NB4 (cell line): ENCODE data around the gene PARP11.

Experiments used
- CTCF ChIP-seq: IDR thresholded peaks from one replicate; pipeline ENCODE4 v1.5.1; 2012; ENCODE audit warnings: low read depth, low read length
- MAX ChIP-seq: IDR thresholded peaks from 2 replicates; pipeline ENCODE4 v1.6.1; 2011; ENCODE audit warnings: low read depth, low read length

- TF ChIP-seq CTCF (peak; percentile 92), MAX (no peak)
These were observed 69.2 kb downstream of the PARP11 start for GRCh38 chr12:3803865-3804472.
